SU-DHL-6 (cell line): Measurements from ENCODE around the gene FOXC1.

Experiments
- CTCF ChIP-seq: fragments of 200-600 bp; sonication (generic); IDR thresholded peaks from one replicate; pipeline ENCODE4 v1.5.1; 2017; ENCODE audit warnings: antibody characterized with exemption, mild to moderate bottlenecking, low read length, moderate library complexity; ENCODE audit not compliant: insufficient read depth, poor library complexity, severe bottlenecking
- EZH2phosphoT487 ChIP-seq: fragments of 200-600 bp; sonication (generic), shearing (Covaris generic); conservative IDR thresholded peaks from 2 replicates; pipeline ENCODE4 v1.6.1; 2018; ENCODE audit warnings: mild to moderate bottlenecking, antibody characterized with exemption, low read length, moderate library complexity, mixed read lengths

GRCh38 chr6:1598433-1598832, 11.3 kb upstream of the FOXC1 start:
- no peak for TF ChIP-seq EZH2phosphoT487
- TF ChIP-seq CTCF = no peak
